22Rv1 (cell line): ENCODE data around the gene DNAH1.

Source experiments
- H3K27ac ChIP-seq: fragments of 450-650 bp; 2 replicates; pipeline ENCODE4 v1.5.1; 2017
- CTCF ChIP-seq: fragments of 450-650 bp; IDR thresholded peaks from 2 replicates; pipeline ENCODE4 v1.5.1; 2017; ENCODE audit warnings: mild to moderate bottlenecking
- ZFX ChIP-seq: fragments of 450-650 bp; IDR thresholded peaks from 2 replicates; pipeline ENCODE4 v1.6.1; 2017; ENCODE audit warnings: antibody characterized with exemption, borderline replicate concordance

Gene DNAH1

GRCh38 chr3:52311576-52312119, 4.5 kb upstream of the DNAH1 start:
- H3K27ac ChIP-seq, result no peak overlapping the region

DNA sequence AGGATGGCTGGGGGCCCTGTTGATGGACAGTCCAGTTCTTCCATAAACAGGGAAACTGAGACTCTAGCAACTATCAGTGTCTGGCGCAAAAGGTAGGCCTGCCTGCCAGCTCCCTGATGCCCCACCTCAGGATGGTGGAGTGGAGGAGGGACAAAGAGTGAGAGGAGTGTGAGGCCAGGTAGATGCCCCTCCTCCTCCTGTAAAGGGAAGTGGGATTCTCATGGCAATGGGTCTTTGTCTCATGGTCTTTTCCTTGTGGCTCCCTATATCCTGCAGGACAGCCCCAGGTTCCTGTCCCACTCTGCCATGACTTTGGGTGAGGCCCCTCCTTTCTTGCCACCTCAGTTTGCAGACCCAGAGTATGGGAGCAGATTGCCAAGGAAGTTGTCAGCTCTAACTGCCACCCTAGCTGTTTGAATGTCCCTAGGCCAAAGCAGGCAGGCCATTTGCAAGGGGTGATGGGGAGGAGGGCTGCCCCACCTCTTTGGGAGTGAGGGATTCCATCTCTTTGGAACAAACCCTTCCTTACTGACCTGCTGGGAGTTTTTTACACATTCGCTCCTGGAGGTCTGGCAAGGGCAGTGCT, 2.8 kb upstream of the DNAH1 start:
- H3K27ac ChIP-seq, result no peak overlapping the region
- TF ChIP-seq ZFX (no peak), CTCF (no peak)

More at GRCh38 chr3:52311576-52312119, 4.5 kb upstream of the DNAH1 start:
- no peak for TF ChIP-seq CTCF
- no peak for TF ChIP-seq ZFX

DNA sequence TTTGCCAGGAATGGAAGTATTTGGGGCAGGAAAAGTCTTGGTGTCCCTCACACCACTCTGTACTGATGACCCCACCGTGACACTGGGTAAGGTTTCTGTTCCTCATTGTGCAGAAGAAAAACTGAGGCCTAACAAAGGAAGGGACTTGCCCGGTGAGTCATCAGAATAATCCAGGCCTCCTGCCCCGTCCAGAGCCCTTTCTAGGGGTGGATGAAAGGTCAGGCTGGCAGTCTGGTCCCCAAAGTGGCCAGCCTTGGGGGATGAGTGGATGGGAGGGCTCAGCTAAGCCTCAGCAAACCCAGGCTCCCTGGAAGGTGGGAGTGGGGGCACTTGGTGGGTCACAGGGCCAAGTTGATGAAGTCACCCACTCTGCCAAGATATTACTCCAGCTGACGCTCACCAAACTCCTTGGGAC, 2.3 kb upstream of the DNAH1 start:
- no peak overlapping the region for H3K27ac ChIP-seq
- TF ChIP-seq ZFX (no peak), CTCF (no peak)

DNA sequence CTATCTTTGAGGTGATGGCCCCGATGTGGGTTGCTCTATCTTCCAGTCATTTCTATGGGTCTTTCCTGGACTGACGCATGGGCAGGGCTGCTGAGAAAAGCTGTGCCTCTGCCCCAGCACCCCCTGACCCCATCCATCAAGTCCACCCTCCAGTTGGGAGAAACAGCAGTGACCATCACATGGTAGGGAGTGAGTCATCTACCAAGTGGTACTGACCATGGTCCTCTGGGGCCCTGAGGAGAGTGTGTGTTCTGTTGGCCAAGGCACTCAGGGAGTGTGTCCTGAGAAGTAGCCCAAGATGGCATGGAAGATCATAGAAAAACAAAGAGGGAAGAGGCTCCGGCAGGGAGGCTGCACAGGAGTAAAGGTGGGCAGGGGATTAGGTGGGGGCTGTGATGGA, 1.6 kb upstream of the DNAH1 start:
- no peak overlapping the region for H3K27ac ChIP-seq
- TF ChIP-seq CTCF (no peak), ZFX (no peak)

DNA sequence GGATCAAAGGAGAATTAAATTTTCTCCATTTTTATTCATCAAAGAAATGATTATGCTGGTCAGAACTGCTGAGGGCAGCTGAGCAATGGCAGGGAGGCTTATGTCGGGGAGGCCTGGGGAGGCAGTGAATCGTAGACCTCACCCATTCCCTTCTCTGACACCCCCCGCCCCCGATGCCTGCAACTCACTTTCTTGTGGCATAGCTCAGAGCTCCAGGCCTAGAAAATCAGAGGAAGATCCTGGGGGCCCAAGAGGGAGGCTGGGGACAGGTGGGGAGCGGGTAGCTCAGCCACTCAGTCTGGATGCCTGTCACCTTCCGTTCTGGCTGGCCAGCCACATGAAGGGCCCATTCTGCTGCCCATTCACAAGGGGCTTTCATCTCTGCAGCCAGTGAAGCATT, 1.1 kb upstream of the DNAH1 start:
- TF ChIP-seq ZFX (no peak), CTCF (no peak)
- no peak overlapping the region for H3K27ac ChIP-seq

DNA sequence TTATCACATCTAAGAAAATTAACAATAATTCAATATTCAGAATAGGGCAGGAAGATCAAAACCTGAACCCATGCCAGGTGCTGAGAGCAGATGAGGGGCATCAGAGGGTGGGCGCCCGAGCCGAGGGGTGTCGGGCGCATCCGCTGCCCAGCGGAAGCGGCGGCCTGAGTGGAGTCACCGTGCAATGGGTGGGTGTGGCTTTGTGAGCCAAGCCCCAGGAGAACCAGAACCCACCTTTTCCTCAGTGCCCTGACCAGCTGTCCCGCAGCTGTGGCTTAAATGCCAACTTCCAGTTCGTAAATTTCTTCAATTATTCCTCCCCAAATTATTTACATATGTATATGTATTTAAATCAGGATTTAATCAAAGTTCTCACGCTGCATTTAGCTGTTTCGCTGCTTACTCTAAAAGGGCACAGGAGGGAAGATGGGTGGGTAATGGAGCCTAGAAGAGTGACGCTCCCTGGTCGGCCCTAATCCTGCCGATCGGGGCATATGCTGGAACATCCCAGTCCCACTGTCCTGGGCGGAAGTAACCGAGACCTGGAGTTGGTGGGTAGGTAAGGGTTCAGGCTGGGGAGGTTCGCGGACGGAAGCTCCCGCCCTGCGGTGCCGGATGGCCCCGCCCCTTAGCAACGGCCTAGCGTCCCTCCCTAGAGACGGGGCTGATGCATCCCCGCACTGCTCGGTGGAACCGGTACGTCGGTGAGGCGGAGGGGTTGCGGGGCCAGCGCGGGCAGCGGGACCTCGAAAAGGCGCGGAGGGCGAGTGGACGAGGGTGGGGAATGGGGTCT, 1.3 kb downstream of the DNAH1 start:
- no peak overlapping the region for H3K27ac ChIP-seq
- TF ChIP-seq CTCF (no peak), ZFX (no peak)
